Measurements from ENCODE around the gene PRR18. TPM values are rescaled to one million over a fixed set of nuclear protein-coding genes. Genes with fewer than 3 reads are reported as not detected.
"Not testable (repeated sequence)": the region's sequence is repeated elsewhere in the genome, so short reads cannot be mapped to it uniquely, and the experiment has no call there.

PRR18 gene
- total RNA-seq, result not detected
- long read RNA-seq, result 0 reads

GRCh38 chr6:166308033-166308768 lies at the start of gene PRR18:
Gene PRR18, minus strand, starts transcription at chr6:166308392. Its CDS starts 250 bp downstream, at chr6:166308142.
- ATAC-seq (ENCODE audit: poor library complexity), result peak; percentile 64
- no peak for DNase-seq
- intact Hi-C loops (cut with DNase I), result no loop called here

- DNase-seq, result no peak
- intact Hi-C loops (cut with DNase I), result no loop called here
- no peak for ATAC-seq (ENCODE audit: poor library complexity)
These were observed 47.4 kb upstream of the PRR18 start for GRCh38 chr6:166355552-166355951.

- no peak for DNase-seq
- ATAC-seq (ENCODE audit: poor library complexity), result no peak
- intact Hi-C loops (cut with DNase I), result no loop called here
These were observed 46.8 kb upstream of the PRR18 start for GRCh38 chr6:166354965-166355364.

GRCh38 chr6:166354143-166354542 lies 46.0 kb upstream of the PRR18 start:
- ATAC-seq (ENCODE audit: poor library complexity) (no peak), DNase-seq (no peak)
- intact Hi-C loops (cut with DNase I), result no loop called here

GRCh38 chr6:166353507-166353906 lies 45.3 kb upstream of the PRR18 start:
- ATAC-seq (ENCODE audit: poor library complexity) (no peak), DNase-seq (no peak)
- intact Hi-C loops (cut with DNase I), result no loop called here

GRCh38 chr6:166352923-166353322 lies 44.7 kb upstream of the PRR18 start:
- intact Hi-C loops (cut with DNase I), result no loop called here
- DNase-seq (no peak), ATAC-seq (ENCODE audit: poor library complexity) (no peak)

- ATAC-seq (ENCODE audit: poor library complexity) (peak; percentile 77), DNase-seq (no peak)
- intact Hi-C loops (cut with DNase I), result no loop called here
These were observed 43.6 kb upstream of the PRR18 start for GRCh38 chr6:166351715-166352285.

- ATAC-seq (ENCODE audit: poor library complexity), result no peak
- intact Hi-C loops (cut with DNase I), result no loop called here
- no peak for DNase-seq
These were observed 40.2 kb upstream of the PRR18 start for GRCh38 chr6:166348305-166348949.

- ATAC-seq (ENCODE audit: poor library complexity) (no peak), DNase-seq (no peak)
- intact Hi-C loops (cut with DNase I), result no loop called here
These were observed 38.8 kb upstream of the PRR18 start for GRCh38 chr6:166346965-166347364.

GRCh38 chr6:166346449-166346848 lies 38.3 kb upstream of the PRR18 start:
- DNase-seq, result no peak
- ATAC-seq (ENCODE audit: poor library complexity), result no peak
- intact Hi-C loops (cut with DNase I), result no loop called here

- DNase-seq; intact Hi-C loops (cut with DNase I); ATAC-seq (ENCODE audit: poor library complexity): not testable (repeated sequence)
These were observed 37.5 kb upstream of the PRR18 start for GRCh38 chr6:166345672-166346071.

GRCh38 chr6:166344921-166345320 lies 36.7 kb upstream of the PRR18 start:
- intact Hi-C loops (cut with DNase I); ATAC-seq (ENCODE audit: poor library complexity): not testable (repeated sequence)

GRCh38 chr6:166344240-166344639 lies 36.0 kb upstream of the PRR18 start:
- ATAC-seq (ENCODE audit: poor library complexity) (no peak), DNase-seq (no peak)
- intact Hi-C loops (cut with DNase I), result no loop called here

More at GRCh38 chr6:166344921-166345320, 36.7 kb upstream of the PRR18 start:
- DNase-seq, result not testable (repeated sequence)

GRCh38 chr6:166343150-166343487 lies 34.9 kb upstream of the PRR18 start:
- DNase-seq (no peak), ATAC-seq (ENCODE audit: poor library complexity) (no peak)
- intact Hi-C loops (cut with DNase I), result no loop called here

GRCh38 chr6:166342349-166343149 lies 34.4 kb upstream of the PRR18 start, which contains the start of gene SFT2D1:
Gene SFT2D1, minus strand, starts transcription at chr6:166342545. Its CDS starts 64 bp downstream, at chr6:166342481.
- peak; percentile 94 for DNase-seq
- intact Hi-C loops (cut with DNase I), result no loop called here
- ATAC-seq (ENCODE audit: poor library complexity), result peak; percentile 99

GRCh38 chr6:166341977-166342348 lies 33.8 kb upstream of the PRR18 start:
- DNase-seq (no peak), ATAC-seq (ENCODE audit: poor library complexity) (no peak)
- intact Hi-C loops (cut with DNase I), result no loop called here

- no peak for DNase-seq
- intact Hi-C loops (cut with DNase I), result no loop called here
These were observed 33.3 kb upstream of the PRR18 start for GRCh38 chr6:166341464-166341863.

GRCh38 chr6:166338854-166339253 lies 30.7 kb upstream of the PRR18 start:
- no peak for DNase-seq
- intact Hi-C loops (cut with DNase I), result no loop called here
- no peak for ATAC-seq (ENCODE audit: poor library complexity)

More at GRCh38 chr6:166341464-166341863, 33.3 kb upstream of the PRR18 start:
- ATAC-seq (ENCODE audit: poor library complexity), result no peak

- DNase-seq (peak; percentile 49), ATAC-seq (ENCODE audit: poor library complexity) (no peak)
- intact Hi-C loops (cut with DNase I), result no loop called here
These were observed 28.7 kb upstream of the PRR18 start for GRCh38 chr6:166336847-166337246.

Data from Right ventricle myocardium superior (tissue), 1 donor.